ENCODE data around the gene SLC1A2. TPM values are rescaled to one million over a fixed set of nuclear protein-coding genes. Genes with fewer than 3 reads are reported as not detected.

Gene SLC1A2
- total RNA-seq, 1 experiment from 2014 or later, result 0.50 TPM

- Mint-ChIP-seq H3K9me3 (no peaks in the 10 kb centered on the region), H3K4me3 (no peak overlapping the region), H3K27me3 (ENCODE audit: low read depth) (peaks cover 12% of the 10 kb centered on the region), H3K27ac (no peak overlapping the region), H3K4me1 (peaks cover 5 to 8% of the 10 kb centered on the region in 2 experiments), H3K36me3 (ENCODE audit: insufficient read depth in 1 of 3, low read depth in 3 of 3) (no peaks in the 10 kb centered on the region)
- H2BK5ac ChIP-seq (ENCODE audit: insufficient read length, low read length), result no peak overlapping the region
- no peak overlapping the region for H2BK15ac ChIP-seq (ENCODE audit: low read depth, low read length)
- no peak overlapping the region for H2BK20ac ChIP-seq (ENCODE audit: low read depth, low read length, poor library complexity, severe bottlenecking)
- H3K14ac ChIP-seq (ENCODE audit: insufficient read depth, low read length), result no peak overlapping the region
- no peak overlapping the region for H3K27ac ChIP-seq (ENCODE audit: insufficient read length, low read depth, low read length)
- H3K79me2 ChIP-seq (ENCODE audit: insufficient read depth, low read length), result no peaks in the 10 kb centered on the region
- no peak overlapping the region for H3K56ac ChIP-seq (ENCODE audit: insufficient read length, low read depth, low read length)
- no peak for TF ChIP-seq CTCF (conservative IDR thresholded peaks at IDR 0.05)
- H3K9ac ChIP-seq (ENCODE audit: extremely low read depth, insufficient read length, low read length), result no peak overlapping the region
- H3K79me1 ChIP-seq (ENCODE audit: insufficient read depth, low read depth, low read length, poor library complexity, severe bottlenecking), result no peaks in the 10 kb centered on the region
- no peaks in the 10 kb centered on the region; the same call in 1 of the 2 replicates for H3K4me1 ChIP-seq (ENCODE audit: insufficient read depth, low read length)
- H3K18ac ChIP-seq (ENCODE audit: insufficient read length, low read depth, low read length), result no peak overlapping the region
- H4K20me1 ChIP-seq (ENCODE audit: control insufficient read depth, insufficient read depth, insufficient read length), result no peaks in the 10 kb centered on the region
- no CpG with 5 or more reads among the region's 1 CpG for WGBS (ENCODE audit: extremely low coverage, insufficient read length, low lambda C conversion rate)
- no peak overlapping the region for H4K5ac ChIP-seq (ENCODE audit: insufficient read length, low read depth, low read length)
- no peak overlapping the region for H4K91ac ChIP-seq (ENCODE audit: insufficient read length, low read depth, low read length)
- no peak for DNase-seq
- H3K4ac ChIP-seq (ENCODE audit: low read depth, low read length), result no peak overlapping the region
- no peaks in the 10 kb centered on the region for H3K9me3 ChIP-seq (ENCODE audit: control insufficient read depth, low read depth, low read length)
- H3K27me3 ChIP-seq (ENCODE audit: insufficient read depth, low read length), result no peaks in the 10 kb centered on the region
- H2AK5ac ChIP-seq (ENCODE audit: insufficient read length, low read length), result no peak overlapping the region
- no peaks in the 10 kb centered on the region for H3K23me2 ChIP-seq (ENCODE audit: insufficient read length, low read depth, low read length, poor library complexity, severe bottlenecking)
- no peak overlapping the region for H2BK120ac ChIP-seq (ENCODE audit: low read depth, low read length, poor library complexity, severe bottlenecking)
- H3T11ph ChIP-seq (ENCODE audit: low read length), result no peak overlapping the region
- no peak overlapping the region for H2AFZ ChIP-seq (ENCODE audit: low read length)
- H4K8ac ChIP-seq (replicated peaks; ENCODE audit: insufficient read length, low read depth, low read length), result no peak overlapping the region
- H3K4me2 ChIP-seq (ENCODE audit: insufficient read depth, insufficient read length, low read length), result no peak overlapping the region
- H2BK12ac ChIP-seq (ENCODE audit: insufficient read length, low read depth, low read length), result no peak overlapping the region
- no peak overlapping the region for H3K23ac ChIP-seq (ENCODE audit: insufficient read length, low read depth, low read length)
These were observed 40.1 kb upstream of the SLC1A2 start for GRCh38 chr11:35459489-35459888.

Data from H9 (cell line).